H1 (cell line): Measurements from ENCODE around the gene MRPL1.

Experiments used
- ATF2 ChIP-seq: IDR thresholded peaks from 2 replicates; pipeline ENCODE4 v1.6.1; 2012; ENCODE audit warnings: low read length, inconsistent platforms
- ATF3 ChIP-seq: IDR thresholded peaks from 2 replicates; pipeline ENCODE4 v1.6.1; 2011; ENCODE audit warnings: low read depth, mild to moderate bottlenecking, low read length; ENCODE audit not compliant: insufficient read depth
- CHD2 ChIP-seq: IDR thresholded peaks from 2 replicates; pipeline ENCODE4 v1.6.1; 2012; ENCODE audit warnings: low read length, improper control_type of control experiment
- CTCF ChIP-seq, 3 experiments: IDR thresholded peaks; 1 replicate in 2 of 3; 2 replicates in 1 of 3; pipeline versions ENCODE4 v1.5.1 to v1.6.1; 2011; ENCODE audit warnings: low read length in 3 of 3, mild to moderate bottlenecking in 3 of 3, inconsistent platforms in 2 of 3, low read depth in 1 of 3, moderate library complexity in 1 of 3; ENCODE audit not compliant: insufficient read depth in 1 of 3; ENCODE audit errors: control extremely low read depth in 1 of 3
- EP300 ChIP-seq, 2 experiments: IDR thresholded peaks; 1 replicate in 1 of 2; 2 replicates in 1 of 2; pipeline ENCODE4 v1.6.1; 2011 to 2012; ENCODE audit warnings: low read depth in 2 of 2, low read length in 2 of 2, mild to moderate bottlenecking in 2 of 2, borderline replicate concordance in 1 of 2, inconsistent platforms in 1 of 2, moderate library complexity in 1 of 2
- FOSL1 ChIP-seq: IDR thresholded peaks from 2 replicates; pipeline ENCODE4 v1.6.1; 2011; ENCODE audit warnings: mild to moderate bottlenecking, low read depth, low read length, moderate library complexity; ENCODE audit not compliant: insufficient read depth
- POLR2AphosphoS5 ChIP-seq: IDR thresholded peaks from 2 replicates; pipeline ENCODE4 v1.6.1; 2011; ENCODE audit warnings: low read depth, low read length
- POU5F1 ChIP-seq: IDR thresholded peaks from 2 replicates; pipeline ENCODE4 v1.6.1; 2011; ENCODE audit warnings: low read depth, mild to moderate bottlenecking, low read length, moderate library complexity
- RXRA ChIP-seq: IDR thresholded peaks from 2 replicates; pipeline ENCODE4 v1.6.1; 2011; ENCODE audit warnings: low read depth, mild to moderate bottlenecking, low read length, moderate library complexity; ENCODE audit not compliant: insufficient read depth

- TF ChIP-seq ATF3 (no peak), CTCF (IDR thresholded peaks at IDR 0.05; ENCODE audit: control extremely low read depth in 1 of 3, insufficient read depth in 1 of 3, low read depth in 1 of 3, low read length in 3 of 3) (no peak), CHD2 (no peak), POLR2AphosphoS5 (no peak), FOSL1 (no peak), EP300 (IDR thresholded peaks at IDR 0.05; ENCODE audit: borderline replicate concordance in 1 of 2, low read depth in 2 of 2, low read length in 2 of 2) (no peak), POU5F1 (no peak), ATF2 (no peak), RXRA (no peak)
Observed at GRCh38 chr4:77816546-77816945, 46.1 kb upstream of the MRPL1 start.
